ENCODE measurements around the gene IGSF5.
A peak's percentile ranks its signal among the peaks of the same experiment; 100 is the strongest.
"Not testable (repeated sequence)": the region's sequence is repeated elsewhere in the genome, so short reads cannot be mapped to it uniquely, and the experiment has no call there.

IGSF5 gene

GRCh38 chr21:39739531-39739930 is 5.5 kb upstream of the IGSF5 start:
- DNase-seq, result not testable (repeated sequence)

- not testable (repeated sequence) for DNase-seq
Measured at GRCh38 chr21:39742561-39742960, 2.4 kb upstream of the IGSF5 start.

GRCh38 chr21:39745332-39745731 is 349 bp downstream of the IGSF5 start:
- DNase-seq, result not testable (repeated sequence)

- no peak for DNase-seq
Measured at GRCh38 chr21:39750670-39751069, 5.7 kb downstream of the IGSF5 start.

GRCh38 chr21:39754811-39755210 is 9.8 kb downstream of the IGSF5 start:
- DNase-seq, result no peak

DNA sequence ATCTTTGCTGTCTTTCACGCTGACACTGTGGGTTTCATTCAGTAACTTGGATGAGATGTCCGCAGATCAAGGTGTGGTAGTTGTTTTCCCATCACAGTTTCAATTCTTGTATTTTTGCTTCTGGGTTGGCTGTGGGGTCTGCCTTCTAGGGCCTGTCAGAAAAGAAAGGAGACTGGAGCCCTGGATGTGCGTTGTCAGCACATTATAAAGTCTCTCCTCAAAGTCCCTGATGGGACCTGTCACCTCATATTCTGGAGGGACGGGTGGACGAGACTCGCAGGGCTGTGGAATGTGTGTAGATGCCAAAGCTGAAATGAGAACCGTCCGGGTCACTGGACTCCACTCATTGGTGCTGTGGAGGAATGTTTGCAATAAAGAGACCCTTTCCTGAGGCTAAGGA is 11.3 kb downstream of the IGSF5 start:
- DNase-seq, result no peak

DNA sequence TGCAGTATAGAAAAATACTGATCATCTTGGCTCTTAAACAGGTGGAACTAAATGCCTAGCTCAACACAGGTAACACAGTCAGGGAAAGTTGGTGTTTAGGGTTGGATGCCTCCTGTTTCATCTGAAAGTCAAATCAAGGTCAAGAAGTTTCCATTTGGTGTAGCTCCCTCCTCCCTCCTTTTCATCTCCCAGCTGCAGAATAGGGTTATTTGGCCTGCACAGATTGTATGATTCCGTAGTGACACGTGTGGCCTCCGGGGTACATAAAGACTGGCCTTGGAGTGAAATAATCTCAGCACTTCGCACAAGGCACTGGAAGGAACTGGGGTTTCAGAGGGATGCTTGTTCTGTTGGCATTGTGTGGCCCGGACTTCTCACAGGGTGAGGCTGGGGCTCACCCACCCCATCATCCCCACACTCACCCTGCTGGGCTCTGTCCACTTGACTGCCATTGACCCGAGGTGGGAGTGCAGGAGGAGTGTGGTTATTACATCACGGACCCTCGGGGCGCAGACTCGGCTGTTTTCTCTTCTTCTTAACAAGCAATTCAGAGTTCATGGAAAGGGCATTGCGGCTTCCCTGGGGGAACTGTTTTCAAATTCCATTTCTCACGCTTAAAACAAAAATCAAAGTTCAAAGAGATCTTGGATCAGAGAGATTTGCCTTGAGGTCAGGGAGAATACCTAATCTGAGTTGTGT is 18.4 kb downstream of the IGSF5 start:
- DNase-seq, result no peak

DNA sequence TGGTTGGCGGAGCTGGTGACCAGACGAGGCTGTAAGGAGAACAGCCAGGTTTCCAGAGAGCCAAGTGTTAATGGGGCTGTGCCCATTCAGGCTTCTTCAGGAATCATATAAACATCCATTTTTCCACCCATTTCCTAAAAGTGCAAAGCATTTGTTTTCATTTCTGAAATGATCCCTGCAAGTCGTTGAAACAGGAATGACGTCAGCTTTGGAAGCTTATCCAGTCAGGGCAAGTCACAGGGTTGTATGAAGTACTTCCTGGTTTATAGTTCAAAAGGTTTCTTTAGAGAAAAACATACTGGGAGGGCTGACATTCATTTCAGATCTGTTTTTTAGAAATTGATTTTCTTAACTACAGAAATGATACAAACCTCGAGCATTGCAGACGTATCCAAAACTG is 29.2 kb downstream of the IGSF5 start:
- no peak for DNase-seq

DNA sequence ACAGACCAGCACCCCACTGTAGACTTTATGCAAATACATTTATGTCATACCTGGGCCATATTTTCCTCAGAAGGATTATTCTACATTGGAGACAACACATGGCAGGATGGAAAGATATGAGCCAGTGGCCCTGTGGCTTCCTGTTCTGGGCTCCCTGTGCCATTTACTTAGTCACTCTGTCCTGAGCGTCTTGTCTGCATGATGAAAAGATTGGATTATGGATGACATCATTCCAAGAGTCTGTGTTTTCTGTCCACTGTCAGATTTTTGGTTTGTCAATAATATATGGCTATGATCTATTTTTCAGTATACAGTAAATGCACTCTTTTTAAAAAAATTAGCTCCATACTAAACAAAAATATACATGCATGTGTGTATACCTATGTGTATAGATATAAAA is 30.8 kb downstream of the IGSF5 start:
- DNase-seq, result no peak

DNA sequence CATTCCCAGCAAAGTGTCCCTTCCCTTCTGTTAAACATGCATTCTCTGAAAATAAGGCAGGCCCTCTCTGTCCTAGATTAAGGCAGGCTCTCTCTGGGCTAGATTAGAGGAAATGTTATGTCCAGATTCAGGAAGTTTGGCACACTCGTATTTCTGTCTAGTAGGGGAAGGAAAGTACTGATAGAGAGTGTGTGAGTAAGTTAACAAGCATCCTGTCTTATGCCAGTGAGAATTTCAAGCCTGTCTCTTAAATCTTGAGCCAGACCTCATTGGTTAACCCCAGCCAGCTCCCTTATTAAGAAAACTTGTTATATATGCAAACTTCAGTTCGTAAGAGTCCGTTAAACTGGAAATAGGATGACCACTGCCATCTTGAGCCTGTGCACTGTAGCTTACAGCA is 31.6 kb downstream of the IGSF5 start:
- DNase-seq, result no peak

DNA sequence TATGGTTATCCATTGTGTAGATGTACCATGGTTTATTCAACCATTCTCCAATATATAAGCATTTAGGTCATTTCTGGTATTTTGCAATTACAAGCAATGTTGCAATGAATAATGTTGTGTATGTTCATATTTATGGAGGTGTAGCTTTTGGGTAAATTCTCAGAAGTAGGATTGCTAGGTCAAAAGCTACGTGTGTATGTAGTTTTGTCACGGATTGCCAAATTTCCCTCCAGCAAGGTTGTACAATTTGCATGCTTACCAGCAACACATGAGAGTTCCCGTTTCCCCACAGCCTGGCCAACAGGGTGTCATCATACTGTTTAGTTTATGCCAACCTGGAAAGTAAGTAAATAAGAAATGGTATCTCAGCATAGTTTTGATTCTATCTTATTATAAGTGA is 36.3 kb downstream of the IGSF5 start:
- DNase-seq, result no peak

DNA sequence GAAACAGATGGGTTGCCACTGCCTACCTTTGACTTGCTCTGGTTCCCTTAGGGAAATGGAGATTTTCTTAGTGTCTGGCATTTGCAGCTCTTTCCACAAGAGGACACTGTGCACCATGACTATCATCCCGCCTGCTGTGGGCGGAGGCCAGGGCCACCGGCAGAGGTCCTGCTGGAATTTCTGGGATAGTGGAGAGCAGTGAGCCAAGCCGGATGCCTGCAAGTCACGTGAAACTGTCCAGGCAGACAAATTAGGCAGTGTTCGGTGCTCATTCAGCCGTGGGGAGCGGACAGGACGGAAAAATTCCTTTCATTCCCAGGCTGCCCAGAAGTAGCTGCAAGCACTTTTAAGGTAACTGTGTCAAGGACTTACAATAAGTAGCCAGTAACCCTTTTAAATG is 43.4 kb downstream of the IGSF5 start:
- DNase-seq, result peak; percentile 86

DNA sequence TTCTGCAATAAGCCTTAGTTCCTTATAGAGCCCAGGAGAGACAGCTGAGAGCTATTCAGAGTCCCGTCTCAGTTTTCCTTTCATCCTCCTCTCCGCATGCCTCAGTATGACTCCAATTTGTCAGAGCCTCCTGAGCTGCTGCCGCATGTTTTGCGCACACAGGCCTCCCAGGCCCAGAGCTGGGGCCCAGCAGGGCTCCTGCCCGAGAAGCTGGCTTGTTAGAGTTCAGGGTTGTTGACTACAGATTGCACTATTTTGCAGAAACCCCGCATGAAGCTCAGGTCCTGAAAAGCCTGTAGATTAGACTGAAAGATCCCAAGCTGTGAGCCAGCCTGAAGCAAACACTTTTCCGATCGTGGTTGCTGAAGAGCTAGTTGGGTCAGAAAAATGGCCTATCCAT is 51.5 kb downstream of the IGSF5 start:
- no peak for DNase-seq

DNA sequence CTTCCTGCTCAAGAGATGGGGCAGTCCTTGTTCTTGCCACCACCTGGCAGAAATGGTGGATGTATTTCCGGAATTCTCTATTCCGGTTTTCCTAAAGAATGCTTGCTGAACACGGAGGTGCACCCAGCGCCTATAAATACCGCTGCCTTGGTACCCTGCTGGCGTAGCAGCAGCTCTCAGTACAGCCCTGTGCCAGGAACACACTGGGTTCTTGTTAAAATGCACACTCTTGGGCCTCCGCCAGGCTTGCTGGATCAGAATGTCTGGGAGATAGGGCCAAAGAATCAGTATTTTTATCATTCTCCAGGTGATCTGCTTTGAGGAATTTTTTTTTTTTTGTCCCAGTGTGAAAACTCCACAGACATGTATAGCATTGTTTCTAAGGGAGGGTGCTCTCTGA is 54.2 kb downstream of the IGSF5 start:
- no peak for DNase-seq

DNA sequence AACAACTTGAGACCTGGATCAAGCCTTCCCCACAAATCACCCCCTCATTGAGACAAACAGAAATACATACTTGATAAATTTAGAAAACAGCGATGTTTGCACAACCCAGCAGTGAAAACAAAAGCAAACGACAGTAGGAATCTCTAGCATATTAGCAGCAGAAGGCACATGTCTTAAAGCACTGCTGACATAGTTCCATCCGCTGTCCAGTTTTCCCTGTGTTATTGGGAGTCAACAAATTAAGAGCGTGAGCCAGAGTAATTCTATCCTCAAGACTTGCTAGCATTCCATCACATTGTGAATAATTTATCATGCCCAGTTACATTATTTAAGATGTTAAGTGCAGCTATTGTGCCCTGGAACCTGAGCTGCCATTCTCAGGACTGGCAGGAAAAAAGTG is 55.3 kb downstream of the IGSF5 start:
- DNase-seq, result no peak

- DNase-seq, result no peak
Measured at GRCh38 chr21:39802217-39802616, 57.2 kb downstream of the IGSF5 start.

GRCh38 chr21:39803393-39803792 is 58.4 kb downstream of the IGSF5 start:
- DNase-seq, result no peak

- no peak for DNase-seq
Measured at GRCh38 chr21:39804240-39804639, 59.3 kb downstream of the IGSF5 start.

GRCh38 chr21:39805983-39806382 is 61.0 kb downstream of the IGSF5 start:
- DNase-seq, result no peak

- no peak for DNase-seq
Measured at GRCh38 chr21:39807738-39808137, 62.8 kb downstream of the IGSF5 start.

DNA sequence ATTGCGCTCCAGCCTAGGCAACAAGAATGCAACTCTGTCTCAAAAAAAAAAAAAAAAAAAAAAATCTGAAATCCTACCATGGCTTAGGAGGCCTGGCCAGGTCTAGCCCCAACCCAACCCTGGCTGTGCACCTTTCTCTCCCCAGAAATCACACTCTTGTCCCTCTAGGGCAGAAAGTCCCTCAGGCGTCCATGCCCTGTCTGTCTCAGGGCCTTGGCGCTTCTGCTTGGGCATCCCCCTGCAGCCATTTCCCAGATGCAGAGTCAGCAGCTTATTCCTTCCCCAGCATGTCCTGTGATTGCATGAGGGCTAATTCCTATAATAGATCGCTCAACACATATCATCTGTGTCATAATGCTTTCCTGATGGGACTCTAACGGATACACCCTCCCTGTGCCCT is 65.0 kb downstream of the IGSF5 start:
- no peak for DNase-seq

- DNase-seq, result no peak
Measured at GRCh38 chr21:39812983-39813382, 68.0 kb downstream of the IGSF5 start.

DNA sequence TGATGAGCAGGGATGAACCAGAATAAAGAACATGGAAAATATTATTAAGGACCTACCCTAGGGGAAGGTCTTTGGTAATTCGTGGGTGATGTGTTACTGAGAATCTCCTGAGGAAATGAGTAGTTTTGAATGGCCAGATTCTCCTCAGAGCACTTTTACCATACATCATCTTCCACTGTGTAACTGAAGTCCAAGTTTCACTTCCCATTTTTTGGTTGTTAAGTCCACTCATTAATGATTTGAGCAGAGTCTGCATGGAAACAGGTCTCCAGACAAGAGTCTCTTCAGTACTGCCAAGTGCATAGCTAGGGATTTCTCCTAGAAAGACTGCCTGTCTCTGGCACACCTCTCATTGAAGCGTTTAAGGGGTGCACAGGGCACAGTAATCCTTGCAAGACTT is 73.6 kb downstream of the IGSF5 start:
- no peak for DNase-seq

DNA sequence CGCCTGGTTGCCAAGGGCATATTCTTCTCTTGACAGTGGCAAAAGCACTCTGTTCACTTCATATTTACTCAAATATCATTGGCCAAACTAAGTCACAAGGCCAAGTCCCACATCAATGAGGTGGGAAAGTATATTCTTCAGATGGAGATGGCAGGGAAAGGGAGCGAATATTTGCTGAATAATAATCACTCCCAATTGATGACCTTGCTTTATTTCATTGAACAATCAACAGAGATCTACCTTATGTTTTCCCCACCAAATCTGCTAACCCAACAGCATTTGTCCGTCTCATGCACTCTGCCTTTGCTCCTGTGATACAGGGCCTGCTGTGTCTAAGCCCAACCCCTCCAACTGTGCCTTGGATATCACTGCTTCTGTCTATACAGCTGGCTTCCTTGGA is 77.1 kb downstream of the IGSF5 start:
- no peak for DNase-seq

- no peak for DNase-seq
Measured at GRCh38 chr21:39825250-39825649, 80.3 kb downstream of the IGSF5 start.

DNA sequence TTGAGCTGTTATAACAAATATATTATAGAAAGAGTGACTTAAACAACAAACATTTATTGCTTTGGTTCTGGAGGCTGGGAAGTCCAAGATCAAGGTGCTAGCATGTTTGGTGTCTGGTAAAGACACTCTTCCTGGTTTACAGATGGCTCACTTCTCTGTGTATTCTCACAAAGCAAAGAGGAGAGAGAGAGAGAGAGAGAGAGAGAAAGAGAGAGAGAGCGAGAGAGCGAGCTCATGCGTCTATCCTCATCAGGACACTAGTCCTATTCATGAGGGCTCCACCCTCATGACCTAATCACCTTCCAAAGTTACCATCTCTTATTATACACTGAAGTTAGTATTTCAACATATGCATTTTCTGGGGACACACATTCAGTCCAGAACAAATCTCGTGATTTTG is 89.6 kb downstream of the IGSF5 start:
- no peak for DNase-seq

Data from DMS153 (cell line).